Measurements from ENCODE around the gene FIBCD1. TPM values are rescaled to one million over a fixed set of nuclear protein-coding genes. Genes with fewer than 3 reads are reported as not detected.

FIBCD1 gene
- total RNA-seq, 2 experiments from 2014 or later, result not detected

- no peaks in the 10 kb centered on the region for H3K4me1 Mint-ChIP-seq
- ATAC-seq (no peak), DNase-seq (no peak)
- H3K27ac Mint-ChIP-seq, result no peak overlapping the region
- H3K27me3 Mint-ChIP-seq, result peaks cover 5% of the 10 kb centered on the region
- ChIA-PET CTCF (no interaction called here), POLR2A (no interaction called here)
- intact Hi-C loops (cut with DNase I, micrococcal nuclease), result no loop called here
- H3K9me3 Mint-ChIP-seq (ENCODE audit: low read depth), result no peaks in the 10 kb centered on the region
- no peak overlapping the region for H3K4me3 Mint-ChIP-seq
- H3K36me3 Mint-ChIP-seq (ENCODE audit: low read depth), result no peaks in the 10 kb centered on the region
Observed at GRCh38 chr9:130981756-130982137, 42.7 kb upstream of the FIBCD1 start.

GRCh38 chr9:130981002-130981755 lies 42.1 kb upstream of the FIBCD1 start:
- H3K27ac Mint-ChIP-seq, result no peak overlapping the region
- DNase-seq, result no peak
- H3K36me3 Mint-ChIP-seq (ENCODE audit: low read depth), result no peaks in the 10 kb centered on the region
- ChIA-PET POLR2A (no interaction called here), CTCF (interaction anchor here (0.6 kb wide), 1 partner anchor 268 kb away, joined by 3 read pairs; no protein-coding TSS in a partner anchor)
- H3K4me3 Mint-ChIP-seq, result no peak overlapping the region
- no peak for ATAC-seq
- no peaks in the 10 kb centered on the region for H3K9me3 Mint-ChIP-seq (ENCODE audit: low read depth)
- H3K4me1 Mint-ChIP-seq, result no peaks in the 10 kb centered on the region
- H3K27me3 Mint-ChIP-seq, result peaks cover 5% of the 10 kb centered on the region
- intact Hi-C loops (cut with DNase I, micrococcal nuclease), result no loop called here

GRCh38 chr9:130980526-130980925 lies 41.5 kb upstream of the FIBCD1 start:
- intact Hi-C loops (cut with DNase I, micrococcal nuclease), result no loop called here
- Mint-ChIP-seq H3K27ac (no peak overlapping the region), H3K4me3 (no peak overlapping the region), H3K27me3 (peaks cover 5% of the 10 kb centered on the region), H3K4me1 (no peaks in the 10 kb centered on the region), H3K9me3 (ENCODE audit: low read depth) (no peaks in the 10 kb centered on the region), H3K36me3 (ENCODE audit: low read depth) (no peaks in the 10 kb centered on the region)
- ChIA-PET CTCF (interaction anchor here (0.6 kb wide), 2 partner anchors 182 to 267 kb away, joined by 3 read pairs; no protein-coding TSS in a partner anchor), POLR2A (no interaction called here)
- no peak for DNase-seq
- no peak for ATAC-seq

- Mint-ChIP-seq H3K9me3 (ENCODE audit: low read depth) (no peaks in the 10 kb centered on the region), H3K4me1 (no peaks in the 10 kb centered on the region), H3K27me3 (peaks cover 5% of the 10 kb centered on the region), H3K27ac (no peak overlapping the region), H3K36me3 (ENCODE audit: low read depth) (no peaks in the 10 kb centered on the region), H3K4me3 (no peak overlapping the region)
- DNase-seq, result no peak
- no peak for ATAC-seq
- POLR2A ChIA-PET, result no interaction called here
- intact Hi-C loops (cut with DNase I, micrococcal nuclease), result no loop called here
- CTCF ChIA-PET, result interaction anchor here (0.6 kb wide), 1 partner anchor 181 kb away, joined by 3 read pairs; no protein-coding TSS in a partner anchor
Observed at GRCh38 chr9:130979591-130980385, 40.7 kb upstream of the FIBCD1 start.

- POLR2A ChIA-PET, result no interaction called here
- H3K27ac Mint-ChIP-seq, result no peak overlapping the region
- intact Hi-C loops (cut with DNase I, micrococcal nuclease), result no loop called here
- peaks cover 8% of the 10 kb centered on the region for H3K27me3 Mint-ChIP-seq
- ATAC-seq, result no peak
- no peaks in the 10 kb centered on the region for H3K9me3 Mint-ChIP-seq (ENCODE audit: low read depth)
- H3K4me3 Mint-ChIP-seq, result no peak overlapping the region
- no peaks in the 10 kb centered on the region for H3K4me1 Mint-ChIP-seq
- H3K36me3 Mint-ChIP-seq (ENCODE audit: low read depth), result no peaks in the 10 kb centered on the region
- CTCF ChIA-PET, result no interaction called here
- no peak for DNase-seq
Observed at GRCh38 chr9:130977811-130978221, 38.8 kb upstream of the FIBCD1 start.

GRCh38 chr9:130975932-130976841 lies 37.1 kb upstream of the FIBCD1 start:
- H3K36me3 Mint-ChIP-seq (ENCODE audit: low read depth), result no peaks in the 10 kb centered on the region
- CTCF ChIA-PET, result no interaction called here
- no peak for ATAC-seq
- H3K4me1 Mint-ChIP-seq, result no peaks in the 10 kb centered on the region
- H3K27ac Mint-ChIP-seq, result no peak overlapping the region
- no peak for DNase-seq
- intact Hi-C loops (cut with DNase I, micrococcal nuclease), result no loop called here
- peaks cover 19% of the 10 kb centered on the region for H3K27me3 Mint-ChIP-seq
- POLR2A ChIA-PET, result interaction anchor here (0.6 kb wide), 1 partner anchor 28 kb away, joined by 3 read pairs; no protein-coding TSS in a partner anchor
- no peak overlapping the region for H3K4me3 Mint-ChIP-seq
- H3K9me3 Mint-ChIP-seq (ENCODE audit: low read depth), result no peaks in the 10 kb centered on the region

GRCh38 chr9:130975156-130975555 lies 36.1 kb upstream of the FIBCD1 start:
- ATAC-seq (no peak), DNase-seq (no peak)
- ChIA-PET CTCF (interaction anchor here (0.6 kb wide), 1 partner anchor 291 kb away, joined by 3 read pairs; no protein-coding TSS in a partner anchor), POLR2A (interaction anchor here (0.6 kb wide), 1 partner anchor 29 kb away, joined by 3 read pairs; no protein-coding TSS in a partner anchor)
- Mint-ChIP-seq H3K9me3 (ENCODE audit: low read depth) (no peaks in the 10 kb centered on the region), H3K27me3 (peaks cover 16% of the 10 kb centered on the region), H3K27ac (no peak overlapping the region), H3K36me3 (ENCODE audit: low read depth) (no peaks in the 10 kb centered on the region), H3K4me3 (no peak overlapping the region), H3K4me1 (no peaks in the 10 kb centered on the region)
- intact Hi-C loops (cut with DNase I, micrococcal nuclease), result no loop called here

- no peaks in the 10 kb centered on the region for H3K4me1 Mint-ChIP-seq
- intact Hi-C loops (cut with DNase I, micrococcal nuclease), result no loop called here
Observed at GRCh38 chr9:130974697-130975096, 35.6 kb upstream of the FIBCD1 start.

GRCh38 chr9:130973686-130974281 lies 34.7 kb upstream of the FIBCD1 start:
- intact Hi-C loops (cut with DNase I, micrococcal nuclease), result no loop called here
- peaks cover 15% of the 10 kb centered on the region for H3K27me3 Mint-ChIP-seq
- H3K36me3 Mint-ChIP-seq (ENCODE audit: low read depth), result no peaks in the 10 kb centered on the region
- no peaks in the 10 kb centered on the region for H3K9me3 Mint-ChIP-seq (ENCODE audit: low read depth)
- ATAC-seq (no peak), DNase-seq (no peak)
- no peak overlapping the region for H3K27ac Mint-ChIP-seq
- H3K4me1 Mint-ChIP-seq, result no peaks in the 10 kb centered on the region
- ChIA-PET CTCF (interaction anchor here (0.9 to 1.0 kb wide), 2 partner anchors 22 to 107 kb away, joined by 3 to 4 read pairs; no protein-coding TSS in a partner anchor), POLR2A (no interaction called here)
- H3K4me3 Mint-ChIP-seq, result no peak overlapping the region

More at GRCh38 chr9:130974697-130975096, 35.6 kb upstream of the FIBCD1 start:
- no peak overlapping the region for H3K4me3 Mint-ChIP-seq
- H3K36me3 Mint-ChIP-seq (ENCODE audit: low read depth), result no peaks in the 10 kb centered on the region
- ATAC-seq (no peak), DNase-seq (no peak)
- no peak overlapping the region for H3K27ac Mint-ChIP-seq
- ChIA-PET POLR2A (no interaction called here), CTCF (interaction anchor here (0.6 to 1.0 kb wide), 3 partner anchors 23 to 291 kb away, joined by 3 to 4 read pairs (median 3); no protein-coding TSS in a partner anchor)
- no peaks in the 10 kb centered on the region for H3K9me3 Mint-ChIP-seq (ENCODE audit: low read depth)
- peaks cover 15% of the 10 kb centered on the region for H3K27me3 Mint-ChIP-seq

- CTCF ChIA-PET, result no interaction called here
- POLR2A ChIA-PET, result no interaction called here
- Mint-ChIP-seq H3K4me1 (no peaks in the 10 kb centered on the region), H3K27me3 (peaks cover 15% of the 10 kb centered on the region), H3K27ac (no peak overlapping the region), H3K4me3 (no peak overlapping the region), H3K36me3 (ENCODE audit: low read depth) (no peaks in the 10 kb centered on the region), H3K9me3 (ENCODE audit: low read depth) (no peaks in the 10 kb centered on the region)
- intact Hi-C loops (cut with DNase I, micrococcal nuclease), result no loop called here
- DNase-seq, result no peak
- ATAC-seq, result no peak
Observed at GRCh38 chr9:130972957-130973685, 34.1 kb upstream of the FIBCD1 start.

All from activated CD4-positive, alpha-beta T cell treated with anti-CD3 and anti-CD28 coated beads for 36 hours (primary cell).